ENCODE data around the gene GALR1.

The GALR1 gene

DNA sequence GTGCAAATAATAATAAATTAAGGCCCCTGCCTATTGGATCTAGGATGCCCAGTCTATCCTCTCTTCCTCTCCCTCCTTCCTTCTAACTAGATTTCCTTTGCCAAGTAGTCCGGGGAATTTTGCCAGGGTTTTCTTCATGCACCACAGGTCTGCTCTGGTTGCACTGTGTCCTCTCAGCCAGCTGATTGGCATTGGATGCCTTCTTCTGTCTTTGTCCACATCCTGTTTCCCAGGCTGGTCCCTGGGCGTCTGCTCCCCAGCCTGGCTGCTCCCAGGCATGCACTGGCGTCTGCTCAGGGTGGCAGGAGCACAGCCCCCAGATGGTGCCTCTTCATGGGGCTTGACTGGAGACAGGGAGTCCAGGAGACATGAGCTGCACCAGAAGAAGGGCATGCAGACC is 66.4 kb downstream of the GALR1 start:
- TF ChIP-seq, protein P1, sequence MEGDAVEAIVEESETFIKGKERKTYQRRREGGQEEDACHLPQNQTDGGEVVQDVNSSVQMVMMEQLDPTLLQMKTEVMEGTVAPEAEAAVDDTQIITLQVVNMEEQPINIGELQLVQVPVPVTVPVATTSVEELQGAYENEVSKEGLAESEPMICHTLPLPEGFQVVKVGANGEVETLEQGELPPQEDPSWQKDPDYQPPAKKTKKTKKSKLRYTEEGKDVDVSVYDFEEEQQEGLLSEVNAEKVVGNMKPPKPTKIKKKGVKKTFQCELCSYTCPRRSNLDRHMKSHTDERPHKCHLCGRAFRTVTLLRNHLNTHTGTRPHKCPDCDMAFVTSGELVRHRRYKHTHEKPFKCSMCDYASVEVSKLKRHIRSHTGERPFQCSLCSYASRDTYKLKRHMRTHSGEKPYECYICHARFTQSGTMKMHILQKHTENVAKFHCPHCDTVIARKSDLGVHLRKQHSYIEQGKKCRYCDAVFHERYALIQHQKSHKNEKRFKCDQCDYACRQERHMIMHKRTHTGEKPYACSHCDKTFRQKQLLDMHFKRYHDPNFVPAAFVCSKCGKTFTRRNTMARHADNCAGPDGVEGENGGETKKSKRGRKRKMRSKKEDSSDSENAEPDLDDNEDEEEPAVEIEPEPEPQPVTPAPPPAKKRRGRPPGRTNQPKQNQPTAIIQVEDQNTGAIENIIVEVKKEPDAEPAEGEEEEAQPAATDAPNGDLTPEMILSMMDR (IDR thresholded peaks at IDR 0.05) = no peak

DNA sequence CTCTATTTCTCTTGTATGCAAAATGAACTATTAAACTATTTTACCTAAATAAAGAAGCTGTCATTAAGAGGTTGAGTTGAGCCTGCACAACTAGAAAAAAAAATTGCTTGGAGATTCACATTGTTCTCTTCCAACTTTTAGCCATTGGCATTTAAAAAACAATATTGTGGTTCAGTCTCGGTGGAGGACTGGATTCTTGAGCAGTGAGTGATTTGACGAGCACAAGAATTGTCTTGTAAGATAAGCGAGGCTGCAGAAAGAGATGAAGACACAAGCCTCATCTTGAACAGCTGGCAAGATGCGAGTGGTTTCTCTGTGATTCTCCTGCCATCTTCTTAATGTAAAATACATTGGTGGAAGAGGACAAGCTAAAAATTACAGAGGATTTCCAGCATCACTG is 67.0 kb downstream of the GALR1 start:
- TF ChIP-seq, protein P1 (IDR thresholded peaks at IDR 0.05) = no peak

DNA sequence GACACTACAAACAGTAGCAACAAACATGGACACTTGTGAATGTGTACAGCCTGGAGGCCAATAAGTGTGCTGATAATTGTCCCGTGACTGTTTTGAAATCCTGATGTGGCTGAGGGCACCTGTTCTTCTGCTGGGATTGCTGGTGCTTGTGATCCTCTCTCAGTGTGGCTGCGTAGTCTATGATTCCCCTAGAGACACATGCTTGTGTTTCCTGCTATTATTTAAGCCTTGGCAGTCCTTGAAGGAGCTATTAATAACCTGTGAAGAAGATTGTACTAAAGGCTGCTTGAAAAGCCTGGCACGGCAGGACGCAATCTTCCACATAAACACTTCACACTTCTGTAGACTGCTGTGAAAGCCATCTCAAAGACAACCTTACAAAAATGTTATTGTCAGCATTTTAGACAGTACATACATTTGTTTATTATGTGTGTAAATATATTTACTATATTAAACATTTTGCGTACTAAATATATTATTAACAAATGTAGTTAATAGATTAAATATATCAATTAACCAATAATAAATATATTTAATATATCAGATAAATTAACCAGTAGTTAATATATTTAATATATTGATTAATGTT is 71.4 kb downstream of the GALR1 start:
- TF ChIP-seq, protein P1 (IDR thresholded peaks at IDR 0.05) = no peak

DNA sequence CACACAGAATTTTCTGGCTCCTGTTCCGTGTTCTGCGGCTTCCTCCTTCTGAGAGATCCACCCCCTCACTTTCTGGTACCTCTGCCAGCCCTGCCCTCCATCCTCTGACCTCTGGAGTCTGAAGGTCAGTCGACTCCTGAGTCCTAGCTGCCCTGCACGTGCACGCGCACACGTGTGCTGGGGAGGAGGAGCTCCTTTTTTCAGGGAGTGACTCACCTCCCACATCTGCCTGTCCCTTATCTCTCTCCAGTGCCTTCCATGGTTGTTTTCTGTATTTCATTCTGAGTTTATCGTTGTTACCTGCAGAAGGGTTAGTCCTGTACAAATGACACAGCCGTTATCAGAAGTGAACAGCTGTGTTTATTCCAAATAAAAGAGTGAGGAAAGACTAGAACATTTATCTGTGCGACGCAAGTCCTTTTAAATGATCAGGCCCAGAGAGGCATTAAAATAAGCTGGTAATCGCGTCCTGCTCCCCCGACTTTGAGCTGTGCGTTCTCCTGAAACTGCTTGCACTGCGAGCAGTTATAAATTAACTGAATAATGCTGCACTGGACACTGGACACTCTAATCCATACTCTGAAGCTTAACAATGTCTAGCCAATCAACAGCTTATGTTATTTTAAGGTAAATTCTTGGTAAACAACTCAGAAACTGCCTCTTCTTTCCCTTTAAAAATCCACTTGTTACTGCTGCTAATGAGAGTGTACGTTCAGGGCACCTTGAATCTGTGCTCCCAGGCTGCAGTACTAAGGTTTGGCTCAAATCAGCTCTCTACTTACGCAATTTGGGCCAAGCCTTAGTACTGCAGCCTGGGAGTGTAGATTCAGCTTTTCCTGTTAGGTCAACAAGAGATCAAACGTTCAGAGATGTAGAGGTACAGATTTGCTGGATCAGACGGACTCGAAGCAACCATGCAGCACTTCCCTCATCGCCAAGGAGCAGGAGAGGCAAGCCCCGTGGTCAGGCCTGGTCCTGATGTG is 72.5 kb downstream of the GALR1 start:
- TF ChIP-seq, protein P1 (IDR thresholded peaks at IDR 0.05) = no peak

DNA sequence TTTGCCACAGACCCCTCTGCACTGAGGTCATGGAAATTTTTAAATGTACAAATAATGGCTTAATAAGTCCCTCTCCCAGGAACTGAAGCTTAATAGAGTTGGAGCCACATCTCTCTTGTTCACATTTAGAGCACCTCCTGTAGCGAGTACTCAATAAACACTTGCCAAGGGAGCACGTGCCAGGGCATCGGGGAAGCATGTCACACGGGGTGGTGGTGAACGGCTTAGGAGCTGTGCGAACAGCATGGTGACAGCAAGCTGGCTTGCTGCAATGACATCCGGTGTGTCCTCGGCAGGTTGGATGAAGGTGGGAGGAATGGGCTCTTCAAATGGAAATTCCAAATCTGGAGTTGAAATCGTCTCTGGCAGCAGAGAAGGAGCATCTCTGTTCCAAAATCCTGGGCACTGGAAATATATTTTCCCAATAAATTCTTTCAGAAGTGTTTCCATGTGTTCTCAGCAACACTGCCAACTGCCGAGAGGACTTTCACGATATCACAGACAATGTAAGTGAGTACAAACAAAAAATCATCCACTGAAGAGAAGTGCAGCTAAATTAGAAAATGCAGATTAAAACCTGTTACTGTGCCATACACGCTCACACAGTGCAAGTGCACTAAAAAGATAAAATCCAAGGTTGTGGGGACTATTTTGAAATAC is 74.1 kb downstream of the GALR1 start:
- TF ChIP-seq, protein P1 (IDR thresholded peaks at IDR 0.05) = no peak

All from LNCAP (cell line).